Measurements from ENCODE around the gene PPT2. TPM values are rescaled to one million over a fixed set of nuclear protein-coding genes. Genes with fewer than 3 reads are reported as not detected.

PPT2 gene
- total RNA-seq, 1 experiment from 2014 or later: 70.9 TPM

DNA sequence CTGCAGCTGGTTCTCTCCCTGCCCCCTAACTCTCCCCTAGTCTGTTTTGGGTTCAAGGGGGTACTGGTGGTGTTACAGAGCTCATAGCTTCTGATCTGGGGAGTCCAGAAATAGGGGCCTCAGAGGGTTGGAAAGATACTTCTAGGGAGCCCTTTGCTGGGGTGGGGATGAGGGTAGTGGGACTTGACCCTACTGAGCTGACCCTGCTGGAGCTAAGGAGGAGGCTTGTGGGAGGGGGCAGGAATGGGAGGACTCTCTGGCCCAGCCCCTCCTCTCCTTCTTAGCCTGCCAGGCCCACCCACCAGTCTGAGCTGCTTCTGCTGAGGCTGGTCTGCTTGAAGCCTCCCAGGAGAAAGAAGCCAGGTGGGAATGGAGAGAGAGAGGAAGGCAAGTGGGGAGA, 10.4 kb downstream of the PPT2 start, which contains the start of gene EGFL8:
Gene EGFL8, plus strand, starts transcription at position 301 of the 400 bp plus-strand sequence. CDS start 1,571 bp downstream, outside the sequence.
- ChIA-PET CTCF (interaction anchor here (0.6 kb wide), 2 partner anchors 26 to 31 kb away, joined by 3 to 4 read pairs; no protein-coding TSS in a partner anchor), POLR2A (ENCODE audit: low non-redundant PET) (interaction anchor here (1.1 kb wide), 1 partner anchor 14 kb away, joined by 5 read pairs; the partner anchor contains the start of gene RNF5)
- TF ChIP-seq, protein P1, sequence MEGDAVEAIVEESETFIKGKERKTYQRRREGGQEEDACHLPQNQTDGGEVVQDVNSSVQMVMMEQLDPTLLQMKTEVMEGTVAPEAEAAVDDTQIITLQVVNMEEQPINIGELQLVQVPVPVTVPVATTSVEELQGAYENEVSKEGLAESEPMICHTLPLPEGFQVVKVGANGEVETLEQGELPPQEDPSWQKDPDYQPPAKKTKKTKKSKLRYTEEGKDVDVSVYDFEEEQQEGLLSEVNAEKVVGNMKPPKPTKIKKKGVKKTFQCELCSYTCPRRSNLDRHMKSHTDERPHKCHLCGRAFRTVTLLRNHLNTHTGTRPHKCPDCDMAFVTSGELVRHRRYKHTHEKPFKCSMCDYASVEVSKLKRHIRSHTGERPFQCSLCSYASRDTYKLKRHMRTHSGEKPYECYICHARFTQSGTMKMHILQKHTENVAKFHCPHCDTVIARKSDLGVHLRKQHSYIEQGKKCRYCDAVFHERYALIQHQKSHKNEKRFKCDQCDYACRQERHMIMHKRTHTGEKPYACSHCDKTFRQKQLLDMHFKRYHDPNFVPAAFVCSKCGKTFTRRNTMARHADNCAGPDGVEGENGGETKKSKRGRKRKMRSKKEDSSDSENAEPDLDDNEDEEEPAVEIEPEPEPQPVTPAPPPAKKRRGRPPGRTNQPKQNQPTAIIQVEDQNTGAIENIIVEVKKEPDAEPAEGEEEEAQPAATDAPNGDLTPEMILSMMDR (conservative IDR thresholded peaks at IDR 0.05; ENCODE audit: low read depth, low read length): no peak
- TF ChIP-seq EZH2 (IDR thresholded peaks at IDR 0.05; ENCODE audit: borderline replicate concordance, low read depth, low read length, poor library complexity, severe bottlenecking): no peak
- H3K36me3 ChIP-seq (ENCODE audit: insufficient read depth, low read length, poor library complexity, severe bottlenecking): peaks cover 25% of the 10 kb centered on the region
- H3K4me3 ChIP-seq (ENCODE audit: low read depth, low read length, poor library complexity, severe bottlenecking): no peak within 1 kb of the TSS
- H3K27me3 ChIP-seq (replicated peaks; ENCODE audit: insufficient read depth, low read depth, low read length, poor library complexity): no peaks in the 10 kb centered on the region
- DNase-seq (ENCODE audit: low spot score): no peak
- intact Hi-C loops (cut with micrococcal nuclease; ENCODE audit: unreplicated experiment): no loop called here
- BruUV-seq (replicated peaks): no TSS peak
- peaks cover 17% of the 10 kb centered on the region for H3K4me1 ChIP-seq (ENCODE audit: insufficient read depth, low read length, poor library complexity, severe bottlenecking)
- no peaks in the 10 kb centered on the region for H3K9me3 ChIP-seq (ENCODE audit: low read depth, low read length, poor library complexity, severe bottlenecking)
- peak within 1 kb of the TSS; percentile 85 for H3K27ac ChIP-seq (ENCODE audit: low read depth, low read length, poor library complexity, severe bottlenecking)

DNA sequence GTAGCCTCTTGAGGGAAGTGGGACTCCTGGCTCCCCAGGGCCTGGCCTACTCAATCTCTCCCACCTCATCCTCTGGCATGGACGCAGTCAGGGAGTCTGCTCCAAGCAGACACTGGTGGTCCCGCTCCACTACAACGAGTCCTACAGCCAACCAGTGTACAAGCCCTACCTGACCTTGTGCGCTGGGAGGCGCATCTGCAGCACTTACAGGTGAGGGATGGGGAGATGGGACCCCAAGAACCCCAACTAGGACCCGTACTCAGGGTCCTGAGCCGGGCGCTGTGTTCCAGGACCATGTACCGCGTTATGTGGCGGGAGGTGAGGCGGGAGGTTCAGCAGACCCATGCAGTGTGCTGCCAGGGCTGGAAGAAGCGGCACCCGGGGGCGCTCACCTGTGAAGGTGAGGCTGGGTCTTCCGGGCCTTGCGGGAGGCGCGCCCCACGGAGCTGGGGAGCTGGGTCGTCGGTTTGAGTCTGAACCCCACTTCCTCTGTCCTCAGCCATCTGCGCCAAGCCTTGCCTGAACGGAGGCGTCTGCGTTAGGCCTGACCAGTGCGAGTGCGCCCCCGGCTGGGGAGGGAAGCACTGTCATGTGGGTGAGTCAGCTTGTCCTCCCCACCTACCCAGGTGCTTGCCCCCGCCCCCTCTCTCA, 12.6 kb downstream of the PPT2 start:
- Histone ChIP-seq H3K4me3 (ENCODE audit: low read depth, low read length, poor library complexity, severe bottlenecking) (no peak overlapping the region), H3K4me1 (ENCODE audit: insufficient read depth, low read length, poor library complexity, severe bottlenecking) (peaks cover 17% of the 10 kb centered on the region), H3K9me3 (ENCODE audit: low read depth, low read length, poor library complexity, severe bottlenecking) (no peaks in the 10 kb centered on the region), H3K27ac (ENCODE audit: low read depth, low read length, poor library complexity, severe bottlenecking) (no peak overlapping the region), H3K36me3 (ENCODE audit: insufficient read depth, low read length, poor library complexity, severe bottlenecking) (peaks cover 47% of the 10 kb centered on the region), H3K27me3 (replicated peaks; ENCODE audit: insufficient read depth, low read depth, low read length, poor library complexity) (no peaks in the 10 kb centered on the region)
- BruUV-seq (replicated peaks): no TSS peak
- intact Hi-C loops (cut with micrococcal nuclease; ENCODE audit: unreplicated experiment): no loop called here
- POLR2A ChIA-PET (ENCODE audit: low non-redundant PET): interaction anchor here (0.5 kb wide), 1 partner anchor 63 kb away, joined by 12 read pairs; no protein-coding TSS in a partner anchor
- CTCF ChIA-PET: no interaction called here
- TF ChIP-seq, protein P1 (conservative IDR thresholded peaks at IDR 0.05; ENCODE audit: low read depth, low read length): no peak
- no peak for TF ChIP-seq EZH2 (IDR thresholded peaks at IDR 0.05; ENCODE audit: borderline replicate concordance, low read depth, low read length, poor library complexity, severe bottlenecking)
- no peak for DNase-seq (ENCODE audit: low spot score)

- no peaks in the 10 kb centered on the region for H3K9me3 ChIP-seq (ENCODE audit: low read depth, low read length, poor library complexity, severe bottlenecking)
- no TSS peak for BruUV-seq (replicated peaks)
- POLR2A ChIA-PET (ENCODE audit: low non-redundant PET): interaction anchor here (0.5 kb wide), 1 partner anchor 63 kb away, joined by 12 read pairs; no protein-coding TSS in a partner anchor
- H3K4me3 ChIP-seq (ENCODE audit: low read depth, low read length, poor library complexity, severe bottlenecking): no peak overlapping the region
- H3K27me3 ChIP-seq (replicated peaks; ENCODE audit: insufficient read depth, low read depth, low read length, poor library complexity): no peaks in the 10 kb centered on the region
- no peak overlapping the region for H3K27ac ChIP-seq (ENCODE audit: low read depth, low read length, poor library complexity, severe bottlenecking)
- DNase-seq (ENCODE audit: low spot score): no peak
- TF ChIP-seq, protein P1 (conservative IDR thresholded peaks at IDR 0.05; ENCODE audit: low read depth, low read length): no peak
- no peak for TF ChIP-seq EZH2 (IDR thresholded peaks at IDR 0.05; ENCODE audit: borderline replicate concordance, low read depth, low read length, poor library complexity, severe bottlenecking)
- H3K36me3 ChIP-seq (ENCODE audit: insufficient read depth, low read length, poor library complexity, severe bottlenecking): peaks cover 47% of the 10 kb centered on the region
- CTCF ChIA-PET: no interaction called here
- intact Hi-C loops (cut with micrococcal nuclease; ENCODE audit: unreplicated experiment): no loop called here
- H3K4me1 ChIP-seq (ENCODE audit: insufficient read depth, low read length, poor library complexity, severe bottlenecking): peaks cover 17% of the 10 kb centered on the region
These were observed 13.3 kb downstream of the PPT2 start for GRCh38 chr6:32167154-32167760.
